Measurements from ENCODE around the gene POC1B. TPM values are rescaled to one million over a fixed set of nuclear protein-coding genes. Genes with fewer than 3 reads are reported as not detected.

The POC1B gene
- total RNA-seq, 3 donors from 2014 or later: 20.3 to 24.5 (median 24.1) TPM

DNA sequence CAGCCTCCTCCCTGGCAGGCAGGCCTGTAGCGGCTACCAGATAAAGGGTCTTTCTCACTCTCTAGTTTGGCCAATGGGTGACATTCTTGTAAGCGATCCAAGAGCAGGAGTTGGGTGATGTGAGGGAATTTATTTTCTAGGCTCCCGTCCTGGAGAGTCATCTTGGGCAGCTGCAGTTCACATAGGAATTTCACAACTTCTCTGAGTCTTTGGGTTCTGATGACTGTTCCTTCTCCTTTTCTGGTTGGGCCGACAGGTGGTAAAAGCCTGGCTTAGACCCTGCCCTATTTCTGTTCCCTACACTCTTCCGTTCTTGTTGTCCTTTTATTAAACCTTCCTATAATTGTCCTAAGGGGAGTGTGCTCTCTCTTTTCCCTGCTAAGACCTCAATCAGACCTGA, 42.6 kb upstream of the POC1B start:
- H3K4me1 ChIP-seq (ENCODE audit: low read depth): no peaks in the 10 kb centered on the region
- DNase-seq (no peak), ATAC-seq (no peak)
- H3K4me3 ChIP-seq: no peak overlapping the region
- H3K36me3 ChIP-seq (ENCODE audit: low read depth): no peaks in the 10 kb centered on the region
- TF ChIP-seq, protein P1, sequence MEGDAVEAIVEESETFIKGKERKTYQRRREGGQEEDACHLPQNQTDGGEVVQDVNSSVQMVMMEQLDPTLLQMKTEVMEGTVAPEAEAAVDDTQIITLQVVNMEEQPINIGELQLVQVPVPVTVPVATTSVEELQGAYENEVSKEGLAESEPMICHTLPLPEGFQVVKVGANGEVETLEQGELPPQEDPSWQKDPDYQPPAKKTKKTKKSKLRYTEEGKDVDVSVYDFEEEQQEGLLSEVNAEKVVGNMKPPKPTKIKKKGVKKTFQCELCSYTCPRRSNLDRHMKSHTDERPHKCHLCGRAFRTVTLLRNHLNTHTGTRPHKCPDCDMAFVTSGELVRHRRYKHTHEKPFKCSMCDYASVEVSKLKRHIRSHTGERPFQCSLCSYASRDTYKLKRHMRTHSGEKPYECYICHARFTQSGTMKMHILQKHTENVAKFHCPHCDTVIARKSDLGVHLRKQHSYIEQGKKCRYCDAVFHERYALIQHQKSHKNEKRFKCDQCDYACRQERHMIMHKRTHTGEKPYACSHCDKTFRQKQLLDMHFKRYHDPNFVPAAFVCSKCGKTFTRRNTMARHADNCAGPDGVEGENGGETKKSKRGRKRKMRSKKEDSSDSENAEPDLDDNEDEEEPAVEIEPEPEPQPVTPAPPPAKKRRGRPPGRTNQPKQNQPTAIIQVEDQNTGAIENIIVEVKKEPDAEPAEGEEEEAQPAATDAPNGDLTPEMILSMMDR (IDR thresholded peaks at IDR 0.05): no peak
- no peaks in the 10 kb centered on the region for H3K9me3 ChIP-seq
- intact Hi-C loops (cut with DNase I, micrococcal nuclease): no loop called here

DNA sequence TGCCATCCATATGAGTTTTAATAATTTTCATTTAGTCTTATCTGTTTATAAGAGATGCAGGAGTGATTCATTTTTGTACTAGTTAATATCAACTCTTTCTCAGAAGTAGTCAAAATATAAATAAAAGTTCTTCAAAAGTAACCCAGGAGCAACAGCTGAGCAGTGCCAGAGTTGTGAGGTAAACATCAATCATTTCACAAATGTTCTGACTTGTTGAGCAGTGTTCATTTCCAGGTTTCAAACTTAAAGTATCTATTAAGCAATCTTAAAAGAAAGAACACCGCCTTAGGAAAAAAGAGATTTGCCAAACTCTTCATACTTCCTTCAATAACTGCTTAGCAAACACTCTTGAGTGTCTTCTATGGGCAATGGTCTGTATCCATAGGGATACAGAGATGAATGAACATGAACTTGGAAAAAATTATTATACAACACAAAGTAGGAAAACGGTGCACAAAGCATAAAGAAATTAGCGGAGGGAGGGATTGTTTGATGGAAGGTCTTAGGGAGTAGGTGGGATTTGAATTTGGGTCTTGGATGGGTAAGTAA, 41.9 kb upstream of the POC1B start:
- no peak overlapping the region for H3K4me3 ChIP-seq
- intact Hi-C loops (cut with DNase I, micrococcal nuclease): no loop called here
- no peaks in the 10 kb centered on the region for H3K4me1 ChIP-seq (ENCODE audit: low read depth)
- no peaks in the 10 kb centered on the region for H3K9me3 ChIP-seq
- DNase-seq (no peak), ATAC-seq (no peak)
- TF ChIP-seq, protein P1 (IDR thresholded peaks at IDR 0.05): no peak
- no peaks in the 10 kb centered on the region for H3K36me3 ChIP-seq (ENCODE audit: low read depth)

DNA sequence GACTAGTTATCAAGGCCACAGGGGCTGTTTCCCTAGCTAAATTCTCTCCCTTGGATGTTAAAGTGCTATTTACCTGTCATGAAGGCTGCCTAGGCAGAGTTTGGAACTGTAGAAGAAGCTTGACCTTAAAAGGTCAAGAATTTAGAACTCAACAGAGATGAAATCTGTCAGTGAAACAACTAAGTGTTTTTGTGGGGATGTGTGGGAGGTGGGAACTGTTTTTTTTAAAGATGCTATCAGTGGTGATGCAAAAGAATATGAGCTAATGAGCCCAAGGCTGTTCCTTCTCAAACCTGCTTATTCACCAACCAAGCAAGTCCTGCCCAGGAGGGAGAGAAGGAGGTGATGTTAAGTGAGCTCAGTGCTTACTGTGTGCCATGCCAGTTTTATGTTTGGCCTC, 40.8 kb upstream of the POC1B start:
- DNase-seq (no peak), ATAC-seq (no peak)
- no peaks in the 10 kb centered on the region for H3K4me1 ChIP-seq (ENCODE audit: low read depth)
- TF ChIP-seq, protein P1 (IDR thresholded peaks at IDR 0.05): no peak
- H3K4me3 ChIP-seq: no peak overlapping the region
- intact Hi-C loops (cut with DNase I, micrococcal nuclease): no loop called here
- no peaks in the 10 kb centered on the region for H3K36me3 ChIP-seq (ENCODE audit: low read depth)
- no peaks in the 10 kb centered on the region for H3K9me3 ChIP-seq

DNA sequence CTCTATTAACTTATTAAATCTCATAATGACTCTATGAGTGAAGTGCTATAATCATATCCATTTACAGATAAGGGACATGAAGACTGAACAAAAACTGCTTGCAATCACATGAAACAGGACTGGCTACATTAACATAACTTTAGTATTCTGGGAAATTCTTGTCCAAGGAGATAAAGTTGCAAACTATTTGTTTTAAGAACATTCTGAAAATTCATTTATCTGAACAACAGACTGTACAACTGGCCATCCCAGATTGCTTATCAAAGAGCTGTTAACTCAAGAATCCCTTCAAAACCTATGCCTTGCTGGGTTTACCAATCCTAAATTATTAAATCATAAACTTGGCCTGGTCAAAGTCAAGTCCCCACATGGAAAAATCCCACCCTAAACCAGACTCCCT, 39.2 kb upstream of the POC1B start:
- DNase-seq: no peak
- no peaks in the 10 kb centered on the region for H3K9me3 ChIP-seq
- H3K4me3 ChIP-seq: no peak overlapping the region
- no peaks in the 10 kb centered on the region for H3K4me1 ChIP-seq (ENCODE audit: low read depth)
- TF ChIP-seq, protein P1 (IDR thresholded peaks at IDR 0.05): no peak
- H3K36me3 ChIP-seq (ENCODE audit: low read depth): no peaks in the 10 kb centered on the region
- intact Hi-C loops (cut with DNase I, micrococcal nuclease): no loop called here
- ATAC-seq: no peak

DNA sequence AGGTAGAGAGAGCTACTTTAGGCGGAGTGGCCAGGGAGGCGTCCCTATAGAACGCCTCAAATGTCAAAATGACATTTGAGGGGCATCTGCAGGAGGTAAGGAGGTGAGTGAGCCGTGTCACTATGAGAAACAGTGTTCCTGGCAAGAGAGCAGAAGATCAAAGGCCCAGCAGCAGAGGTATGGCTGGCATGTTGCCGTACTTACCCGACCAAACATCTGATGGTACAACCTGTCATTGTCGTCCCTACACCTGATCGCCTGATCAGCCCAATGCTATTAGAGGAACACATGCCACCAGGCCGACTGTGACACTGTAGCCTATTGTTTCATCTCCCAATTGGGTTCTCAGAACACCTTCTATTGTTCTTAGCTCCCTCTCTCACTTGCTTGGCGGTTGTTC, 33.9 kb upstream of the POC1B start:
- no peaks in the 10 kb centered on the region for H3K36me3 ChIP-seq (ENCODE audit: low read depth)
- no peaks in the 10 kb centered on the region for H3K9me3 ChIP-seq
- DNase-seq: no peak
- TF ChIP-seq, protein P1 (IDR thresholded peaks at IDR 0.05): no peak
- ATAC-seq: no peak
- no peaks in the 10 kb centered on the region for H3K4me1 ChIP-seq (ENCODE audit: low read depth)
- no peak overlapping the region for H3K4me3 ChIP-seq
- intact Hi-C loops (cut with DNase I, micrococcal nuclease): no loop called here

DNA sequence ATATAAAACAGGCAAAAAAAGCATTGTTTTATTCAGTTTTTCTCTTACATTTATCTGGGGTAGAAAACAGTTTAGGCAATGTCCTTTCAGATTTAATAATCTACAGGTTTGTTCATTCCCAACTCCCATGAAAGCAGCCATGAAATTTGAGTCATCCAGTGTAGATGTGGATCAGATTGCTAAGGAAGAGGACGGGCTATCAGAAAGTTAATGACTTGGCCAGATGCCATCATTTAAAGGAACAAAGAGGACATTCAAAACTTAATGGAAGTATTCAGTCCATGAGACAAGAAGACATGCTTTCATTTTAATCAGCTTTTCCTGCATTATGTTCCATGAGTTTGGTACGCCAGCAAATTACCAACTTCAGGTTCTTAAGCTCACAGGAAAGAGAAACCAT, 31.1 kb upstream of the POC1B start:
- intact Hi-C loops (cut with DNase I, micrococcal nuclease): no loop called here
- no peak for DNase-seq
- TF ChIP-seq, protein P1 (IDR thresholded peaks at IDR 0.05): no peak
- Histone ChIP-seq H3K36me3 (ENCODE audit: low read depth) (no peaks in the 10 kb centered on the region), H3K4me3 (no peak overlapping the region), H3K4me1 (ENCODE audit: low read depth) (no peaks in the 10 kb centered on the region), H3K9me3 (no peaks in the 10 kb centered on the region)
- peak; percentile 21 for ATAC-seq

Measured in mucosa of descending colon (tissue), 3 donors.